ENCODE measurements around the gene RINT1.
"Not testable (repeated sequence)": the region's sequence is repeated elsewhere in the genome, so short reads cannot be mapped to it uniquely, and the experiment has no call there.

Gene RINT1

GRCh38 chr7:105531792-105532671, at the start of gene RINT1:
Gene RINT1, plus strand, starts transcription at chr7:105532201. Its CDS starts 115 bp downstream, at chr7:105532316.
- DNase-seq (ENCODE audit: low spot score) = peak; percentile 86

- peak; percentile 26 for DNase-seq (ENCODE audit: low spot score)
Observed at GRCh38 chr7:105487579-105488571, 44.1 kb upstream of the RINT1 start.

GRCh38 chr7:105489409-105489808, 42.6 kb upstream of the RINT1 start:
- DNase-seq (ENCODE audit: low spot score) = no peak

GRCh38 chr7:105493196-105493922, 38.6 kb upstream of the RINT1 start:
- no peak for DNase-seq (ENCODE audit: low spot score)

- no peak for DNase-seq (ENCODE audit: low spot score)
Observed at GRCh38 chr7:105493923-105494315, 38.1 kb upstream of the RINT1 start.

- no peak for DNase-seq (ENCODE audit: low spot score)
Observed at GRCh38 chr7:105496521-105496920, 35.5 kb upstream of the RINT1 start.

- DNase-seq (ENCODE audit: low spot score) = no peak
Observed at GRCh38 chr7:105497016-105497415, 35.0 kb upstream of the RINT1 start.

GRCh38 chr7:105502173-105502572, 29.8 kb upstream of the RINT1 start:
- DNase-seq (ENCODE audit: low spot score) = no peak

GRCh38 chr7:105512415-105512814, 19.6 kb upstream of the RINT1 start:
- DNase-seq (ENCODE audit: low spot score) = no peak

- no peak for DNase-seq (ENCODE audit: low spot score)
Observed at GRCh38 chr7:105512926-105513526, 19.0 kb upstream of the RINT1 start.

- DNase-seq (ENCODE audit: low spot score) = not testable (repeated sequence)
Observed at GRCh38 chr7:105515610-105516009, 16.4 kb upstream of the RINT1 start.

- no peak for DNase-seq (ENCODE audit: low spot score)
Observed at GRCh38 chr7:105519353-105519752, 12.6 kb upstream of the RINT1 start.

- not testable (repeated sequence) for DNase-seq (ENCODE audit: low spot score)
Observed at GRCh38 chr7:105520620-105521019, 11.4 kb upstream of the RINT1 start.

- DNase-seq (ENCODE audit: low spot score) = peak; percentile 36
Observed at GRCh38 chr7:105521027-105521716, 10.8 kb upstream of the RINT1 start.

- DNase-seq (ENCODE audit: low spot score) = peak; percentile 92
Observed at GRCh38 chr7:105521717-105522463, 10.1 kb upstream of the RINT1 start, which contains the start of gene PUS7. Gene PUS7, minus strand, starts transcription at chr7:105522271. Its CDS starts 13,759 bp downstream, at chr7:105508512.

- not testable (repeated sequence) for DNase-seq (ENCODE audit: low spot score)
Observed at GRCh38 chr7:105524423-105524822, 7.6 kb upstream of the RINT1 start.

- no peak for DNase-seq (ENCODE audit: low spot score)
Observed at GRCh38 chr7:105524840-105525239, 7.2 kb upstream of the RINT1 start.

- not testable (repeated sequence) for DNase-seq (ENCODE audit: low spot score)
Observed at GRCh38 chr7:105527737-105528136, 4.3 kb upstream of the RINT1 start.

- DNase-seq (ENCODE audit: low spot score) = no peak
Observed at GRCh38 chr7:105530126-105530525, 1.9 kb upstream of the RINT1 start.

- no peak for DNase-seq (ENCODE audit: low spot score)
Observed at GRCh38 chr7:105530546-105530945, 1.5 kb upstream of the RINT1 start.
